ENCODE results near the gene AGA.

The AGA gene

GRCh38 chr4:177441803-177442622 is at the start of gene AGA:
AGA (minus strand) TSS chr4:177442437; CDS start chr4:177442375, 62 bp downstream.
- DNase-seq (ENCODE audit: low read depth in 2 of 2, low spot score in 1 of 2) = peak; percentile 82 to 91

GRCh38 chr4:177492022-177492421 is 49.8 kb upstream of the AGA start:
- no peak for DNase-seq (ENCODE audit: low read depth in 2 of 2, low spot score in 1 of 2)

- no peak for DNase-seq (ENCODE audit: low read depth in 2 of 2, low spot score in 1 of 2)
Measured at GRCh38 chr4:177490769-177491168, 48.5 kb upstream of the AGA start.

- no peak for DNase-seq (ENCODE audit: low read depth in 2 of 2, low spot score in 1 of 2)
Measured at GRCh38 chr4:177489471-177490246, 47.4 kb upstream of the AGA start.

GRCh38 chr4:177487977-177488376 is 45.7 kb upstream of the AGA start:
- no peak for DNase-seq (ENCODE audit: low read depth in 2 of 2, low spot score in 1 of 2)

- no peak for DNase-seq (ENCODE audit: low read depth in 2 of 2, low spot score in 1 of 2)
Measured at GRCh38 chr4:177485528-177485927, 43.3 kb upstream of the AGA start.

GRCh38 chr4:177484613-177485021 is 42.4 kb upstream of the AGA start:
- no peak for DNase-seq (ENCODE audit: low read depth in 2 of 2, low spot score in 1 of 2)

GRCh38 chr4:177483760-177484159 is 41.5 kb upstream of the AGA start:
- DNase-seq (ENCODE audit: low read depth in 2 of 2, low spot score in 1 of 2) = no peak

GRCh38 chr4:177483271-177483670 is 41.0 kb upstream of the AGA start:
- DNase-seq (ENCODE audit: low read depth in 2 of 2, low spot score in 1 of 2) = no peak

- DNase-seq (ENCODE audit: low read depth in 2 of 2, low spot score in 1 of 2) = no peak
Measured at GRCh38 chr4:177482367-177482766, 40.1 kb upstream of the AGA start.

GRCh38 chr4:177480795-177481194 is 38.6 kb upstream of the AGA start:
- no peak for DNase-seq (ENCODE audit: low read depth in 2 of 2, low spot score in 1 of 2)

- no peak for DNase-seq (ENCODE audit: low read depth in 2 of 2, low spot score in 1 of 2)
Measured at GRCh38 chr4:177479063-177479462, 36.8 kb upstream of the AGA start.

- DNase-seq (ENCODE audit: low read depth in 2 of 2, low spot score in 1 of 2) = no peak
Measured at GRCh38 chr4:177478496-177478895, 36.3 kb upstream of the AGA start.

- no peak for DNase-seq (ENCODE audit: low read depth in 2 of 2, low spot score in 1 of 2)
Measured at GRCh38 chr4:177473991-177474390, 31.8 kb upstream of the AGA start.

GRCh38 chr4:177464026-177464425 is 21.8 kb upstream of the AGA start:
- DNase-seq (ENCODE audit: low read depth in 2 of 2, low spot score in 1 of 2) = no peak

- no peak for DNase-seq (ENCODE audit: low read depth in 2 of 2, low spot score in 1 of 2)
Measured at GRCh38 chr4:177461606-177462005, 19.4 kb upstream of the AGA start.

GRCh38 chr4:177460460-177460859 is 18.2 kb upstream of the AGA start:
- no peak for DNase-seq (ENCODE audit: low read depth in 2 of 2, low spot score in 1 of 2)

- no peak for DNase-seq (ENCODE audit: low read depth in 2 of 2, low spot score in 1 of 2)
Measured at GRCh38 chr4:177455561-177455970, 13.3 kb upstream of the AGA start.

GRCh38 chr4:177453116-177453515 is 10.9 kb upstream of the AGA start:
- DNase-seq (ENCODE audit: low read depth in 2 of 2, low spot score in 1 of 2) = no peak

- no peak for DNase-seq (ENCODE audit: low read depth in 2 of 2, low spot score in 1 of 2)
Measured at GRCh38 chr4:177451108-177451500, 8.9 kb upstream of the AGA start.

- DNase-seq (ENCODE audit: low read depth in 2 of 2, low spot score in 1 of 2) = no peak
Measured at GRCh38 chr4:177450426-177451107, 8.3 kb upstream of the AGA start.

GRCh38 chr4:177448850-177449249 is 6.6 kb upstream of the AGA start:
- no peak for DNase-seq (ENCODE audit: low read depth in 2 of 2, low spot score in 1 of 2)

All from stimulated activated CD8-positive, alpha-beta memory T cell treated with anti-CD3 and anti-CD28 coated beads, Interleukin-4, amount 100 ng/mL, for 1 hour (primary cell).